Activated naive CD8-positive, alpha-beta T cell (primary cell): ENCODE results near the gene TOGARAM2.
"Not testable (repeated sequence)": the region's sequence is repeated elsewhere in the genome, so short reads cannot be mapped to it uniquely, and the experiment has no call there.

ENCODE experiments used
- H3K27ac Mint-ChIP-seq: one replicate; pipeline ENCODE4 v1.8.0; 2021; ENCODE audit warnings: mixed read lengths
- H3K27me3 Mint-ChIP-seq: one replicate; pipeline ENCODE4 v1.8.0; 2021; ENCODE audit warnings: mixed read lengths
- H3K36me3 Mint-ChIP-seq: one replicate; pipeline ENCODE4 v1.8.0; 2021; ENCODE audit warnings: mixed read lengths
- H3K4me1 Mint-ChIP-seq: one replicate; pipeline ENCODE4 v1.8.0; 2021; ENCODE audit warnings: low read depth, mixed read lengths
- H3K4me3 Mint-ChIP-seq: one replicate; pipeline ENCODE4 v1.8.0; 2021; ENCODE audit warnings: mild to moderate bottlenecking, mixed read lengths
- H3K9me3 Mint-ChIP-seq: one replicate; pipeline ENCODE4 v1.8.0; 2021; ENCODE audit warnings: low read depth, mixed read lengths

Gene TOGARAM2

GRCh38 chr2:28960401-28960800, 20.7 kb upstream of the TOGARAM2 start:
- Mint-ChIP-seq H3K9me3 (no peaks in the 10 kb centered on the region), H3K27me3 (no peaks in the 10 kb centered on the region), H3K36me3 (no peaks in the 10 kb centered on the region), H3K27ac (no peak overlapping the region), H3K4me1 (peaks cover 10% of the 10 kb centered on the region), H3K4me3 (no peak overlapping the region)

GRCh38 chr2:28962505-28962904, 18.6 kb upstream of the TOGARAM2 start:
- Mint-ChIP-seq H3K4me1 (peaks cover 3% of the 10 kb centered on the region), H3K27ac (no peak overlapping the region), H3K27me3 (no peaks in the 10 kb centered on the region), H3K4me3 (no peak overlapping the region), H3K9me3 (no peaks in the 10 kb centered on the region), H3K36me3 (no peaks in the 10 kb centered on the region)

DNA sequence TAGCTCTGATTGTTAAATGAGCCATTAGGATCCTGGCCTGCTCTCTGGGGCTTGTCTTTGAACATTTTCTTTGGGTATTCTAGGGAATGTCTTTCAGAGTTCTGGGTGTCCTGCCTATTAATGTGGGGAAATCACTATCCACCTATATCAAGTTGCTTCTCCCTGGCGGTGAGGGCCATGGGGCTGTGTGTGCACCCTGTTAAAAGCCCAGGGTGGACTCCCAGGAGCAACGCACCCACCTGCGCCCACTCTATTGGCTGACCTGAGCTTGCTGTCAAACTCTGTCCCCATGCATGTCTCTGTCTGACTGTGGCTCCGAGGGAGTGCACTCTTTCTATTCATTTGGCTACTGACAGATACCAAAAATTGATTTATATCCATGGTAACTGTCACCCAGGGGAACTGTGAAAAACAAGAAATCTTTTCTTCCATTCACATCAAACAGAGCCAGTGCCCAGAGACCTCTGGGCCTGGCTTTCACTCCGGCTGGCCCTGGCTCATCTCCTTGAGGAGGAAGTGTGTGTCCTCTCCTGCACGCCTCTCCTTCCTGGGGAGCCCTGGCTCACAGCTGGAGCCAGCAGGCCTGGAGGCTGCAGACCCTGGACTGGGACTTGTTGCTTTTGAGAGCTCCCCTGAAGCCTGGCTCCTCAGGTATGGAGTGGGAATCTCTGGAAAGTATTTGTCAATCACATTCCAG, 10.5 kb upstream of the TOGARAM2 start:
- H3K36me3 Mint-ChIP-seq: no peaks in the 10 kb centered on the region

DNA sequence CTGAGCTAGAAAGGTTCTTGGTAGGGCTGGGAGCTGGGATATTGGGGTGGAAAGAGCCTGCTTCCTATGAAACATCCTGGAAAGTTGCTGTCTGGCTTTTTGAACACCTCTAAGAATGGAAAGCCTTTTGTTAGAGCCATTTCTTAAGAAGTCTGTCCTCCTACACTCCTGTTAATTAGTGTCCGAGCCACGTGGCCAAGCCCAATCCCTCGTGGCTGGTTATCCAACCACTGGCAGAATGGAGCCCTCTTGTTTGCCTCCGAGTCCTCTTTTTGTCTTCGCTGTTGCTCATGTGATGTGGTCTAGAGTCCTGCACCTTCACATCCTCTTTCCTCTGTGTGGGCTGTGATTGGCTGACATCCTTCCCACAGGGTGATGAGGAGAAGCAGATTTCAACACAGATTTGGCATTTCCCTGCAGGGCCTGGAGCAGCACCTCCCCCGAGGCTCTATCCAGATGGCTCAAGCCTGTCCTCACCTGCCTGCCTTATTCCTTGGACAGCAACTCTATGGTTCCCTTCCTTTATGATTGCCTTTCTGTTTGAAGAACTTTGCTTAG, 8.2 kb upstream of the TOGARAM2 start:
- H3K27me3 Mint-ChIP-seq: no peaks in the 10 kb centered on the region
- H3K9me3 Mint-ChIP-seq: no peaks in the 10 kb centered on the region
- peaks cover 11% of the 10 kb centered on the region for H3K4me1 Mint-ChIP-seq
- H3K36me3 Mint-ChIP-seq: no peaks in the 10 kb centered on the region
- H3K4me3 Mint-ChIP-seq: no peak overlapping the region
- H3K27ac Mint-ChIP-seq: no peak overlapping the region

More for the DNA sequence above, 10.5 kb upstream of the TOGARAM2 start:
- Mint-ChIP-seq H3K27ac (no peak overlapping the region), H3K4me3 (no peak overlapping the region), H3K4me1 (peaks cover 11% of the 10 kb centered on the region), H3K27me3 (no peaks in the 10 kb centered on the region), H3K9me3 (no peaks in the 10 kb centered on the region)

DNA sequence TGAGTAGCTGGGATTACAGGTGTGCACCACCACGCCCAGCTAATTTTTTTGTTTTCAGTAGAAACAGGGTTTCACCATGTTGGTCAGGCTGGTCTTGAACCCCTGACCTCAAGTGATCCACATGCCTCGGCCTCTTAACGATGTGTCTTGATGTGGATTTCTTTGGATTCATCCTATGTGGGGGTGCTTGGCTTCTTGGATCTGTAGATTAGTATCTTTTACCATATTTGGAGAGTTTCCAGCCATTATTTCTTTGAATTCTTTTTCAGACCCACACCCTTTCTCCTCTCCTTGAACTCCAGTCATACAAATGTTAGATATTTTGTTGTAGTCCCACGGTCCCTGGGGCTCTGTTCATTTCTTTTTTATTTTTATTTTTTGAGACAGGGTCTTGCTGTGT, 6.8 kb upstream of the TOGARAM2 start:
- Mint-ChIP-seq H3K9me3 (no peaks in the 10 kb centered on the region), H3K27me3 (no peaks in the 10 kb centered on the region), H3K4me1 (peaks cover 11% of the 10 kb centered on the region), H3K4me3 (no peak overlapping the region), H3K36me3 (no peaks in the 10 kb centered on the region), H3K27ac (no peak overlapping the region)

DNA sequence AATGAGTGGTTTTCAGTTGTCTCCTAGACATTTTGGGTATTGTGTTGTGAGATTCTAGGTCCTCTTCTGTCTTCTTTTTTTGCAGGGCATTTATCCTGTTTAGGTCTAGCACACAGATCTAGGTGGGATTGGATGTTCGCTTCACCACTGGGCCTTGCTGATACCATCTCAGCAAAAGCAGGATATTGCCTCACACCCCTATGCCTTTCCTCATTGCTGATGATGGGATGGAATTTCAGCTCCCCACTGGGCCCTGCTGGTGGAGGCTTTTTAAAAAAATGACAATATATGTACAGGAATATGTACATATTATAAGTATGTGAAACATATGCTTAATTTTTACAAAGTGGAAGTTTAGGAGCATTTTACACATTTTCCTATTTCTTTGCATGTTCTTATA, 5.4 kb upstream of the TOGARAM2 start:
- H3K4me3 Mint-ChIP-seq: no peak overlapping the region
- no peaks in the 10 kb centered on the region for H3K27me3 Mint-ChIP-seq
- no peak overlapping the region for H3K27ac Mint-ChIP-seq
- no peaks in the 10 kb centered on the region for H3K36me3 Mint-ChIP-seq
- peaks cover 11% of the 10 kb centered on the region for H3K4me1 Mint-ChIP-seq
- no peaks in the 10 kb centered on the region for H3K9me3 Mint-ChIP-seq

GRCh38 chr2:28976584-28976983, 4.5 kb upstream of the TOGARAM2 start:
- Mint-ChIP-seq H3K9me3 (no peaks in the 10 kb centered on the region), H3K27ac (no peak overlapping the region), H3K27me3 (no peaks in the 10 kb centered on the region), H3K36me3 (no peaks in the 10 kb centered on the region), H3K4me1 (peaks cover 11% of the 10 kb centered on the region), H3K4me3 (no peak overlapping the region)

GRCh38 chr2:28977176-28977875, 3.8 kb upstream of the TOGARAM2 start:
- no peak overlapping the region for H3K4me3 Mint-ChIP-seq
- no peaks in the 10 kb centered on the region for H3K36me3 Mint-ChIP-seq
- H3K9me3 Mint-ChIP-seq: no peaks in the 10 kb centered on the region
- H3K27ac Mint-ChIP-seq: no peak overlapping the region
- peaks cover 9% of the 10 kb centered on the region for H3K4me1 Mint-ChIP-seq
- H3K27me3 Mint-ChIP-seq: no peaks in the 10 kb centered on the region

GRCh38 chr2:28978001-28978400, 3.1 kb upstream of the TOGARAM2 start:
- H3K36me3 Mint-ChIP-seq, H3K27me3 Mint-ChIP-seq, H3K4me3 Mint-ChIP-seq, H3K9me3 Mint-ChIP-seq, H3K27ac Mint-ChIP-seq, H3K4me1 Mint-ChIP-seq: not testable (repeated sequence)

- H3K4me3 Mint-ChIP-seq: no peak overlapping the region
Observed at GRCh38 chr2:28978606-28979005, 2.5 kb upstream of the TOGARAM2 start.

GRCh38 chr2:28979041-28979440, 2.1 kb upstream of the TOGARAM2 start:
- Mint-ChIP-seq H3K4me1 (no peaks in the 10 kb centered on the region), H3K27me3 (no peaks in the 10 kb centered on the region), H3K9me3 (no peaks in the 10 kb centered on the region), H3K4me3 (no peak overlapping the region), H3K27ac (no peak overlapping the region), H3K36me3 (no peaks in the 10 kb centered on the region)

More at GRCh38 chr2:28978606-28979005, 2.5 kb upstream of the TOGARAM2 start:
- no peaks in the 10 kb centered on the region for H3K27me3 Mint-ChIP-seq
- peaks cover under 1% of the 10 kb centered on the region for H3K4me1 Mint-ChIP-seq
- H3K9me3 Mint-ChIP-seq: no peaks in the 10 kb centered on the region
- H3K36me3 Mint-ChIP-seq: no peaks in the 10 kb centered on the region
- no peak overlapping the region for H3K27ac Mint-ChIP-seq

- Mint-ChIP-seq H3K27me3 (no peaks in the 10 kb centered on the region), H3K27ac (no peak overlapping the region), H3K9me3 (no peaks in the 10 kb centered on the region), H3K4me3 (no peak overlapping the region), H3K4me1 (no peaks in the 10 kb centered on the region), H3K36me3 (no peaks in the 10 kb centered on the region)
Observed at GRCh38 chr2:28979576-28980366, 1.3 kb upstream of the TOGARAM2 start.

- no peaks in the 10 kb centered on the region for H3K27me3 Mint-ChIP-seq
- no peaks in the 10 kb centered on the region for H3K4me1 Mint-ChIP-seq
- no peaks in the 10 kb centered on the region for H3K36me3 Mint-ChIP-seq
- no peaks in the 10 kb centered on the region for H3K9me3 Mint-ChIP-seq
- H3K27ac Mint-ChIP-seq: no peak overlapping the region
- H3K4me3 Mint-ChIP-seq: no peak overlapping the region
Observed at GRCh38 chr2:28980368-28981015, 606 bp upstream of the TOGARAM2 start.

DNA sequence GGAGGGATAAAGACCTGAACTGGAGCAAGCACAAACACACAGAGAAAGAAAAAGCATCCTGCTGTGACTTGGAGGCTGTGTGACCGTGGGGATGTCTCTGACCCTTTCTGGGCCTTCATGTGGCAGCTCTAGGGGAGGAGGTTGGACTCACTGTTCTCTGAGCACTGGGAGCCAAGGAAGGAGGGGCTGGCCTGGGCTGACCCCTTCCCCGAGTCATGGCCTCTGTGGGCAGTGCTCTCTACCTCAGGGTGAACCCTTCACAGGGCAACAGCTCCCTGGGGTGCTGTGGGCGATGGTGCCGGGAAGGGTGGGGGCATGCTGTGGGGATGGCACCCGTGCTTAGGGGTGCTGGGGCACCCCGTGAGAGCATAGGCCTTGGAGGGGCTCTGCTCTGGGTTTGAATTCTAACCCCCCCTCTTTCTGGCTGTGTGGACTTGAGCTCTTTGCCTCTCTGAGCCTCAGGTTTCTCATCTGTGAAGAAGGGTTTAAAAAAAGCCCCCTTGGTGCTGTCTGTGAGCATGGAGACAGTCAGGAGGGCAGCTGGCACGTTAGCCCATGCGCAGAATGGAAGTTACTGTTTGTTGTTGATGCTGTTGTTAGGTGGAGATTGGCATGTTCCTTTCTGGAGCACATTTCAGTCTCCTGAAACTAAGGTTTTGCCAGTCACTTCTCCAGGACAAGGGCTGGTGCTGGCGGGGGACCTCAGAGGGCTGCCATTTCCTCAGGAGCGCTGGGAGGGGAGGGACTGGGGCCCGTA, 700 bp downstream of the TOGARAM2 start:
- Mint-ChIP-seq H3K4me3 (no peak overlapping the region), H3K4me1 (no peaks in the 10 kb centered on the region), H3K36me3 (no peaks in the 10 kb centered on the region), H3K27ac (no peak overlapping the region), H3K9me3 (no peaks in the 10 kb centered on the region), H3K27me3 (no peaks in the 10 kb centered on the region)
